Left ventricle myocardium inferior (tissue), 1 donor: ENCODE data around the gene WIPF3. TPM values are rescaled to one million over a fixed set of nuclear protein-coding genes. Genes with fewer than 3 reads are reported as not detected.
"Not testable (repeated sequence)": the region's sequence is repeated elsewhere in the genome, so short reads cannot be mapped to it uniquely, and the experiment has no call there.

Experiments
- DNase-seq: peaks from one replicate; pipeline ENCODE4 v3.0.0-alpha.2; 2020
- H3K27ac ChIP-seq: fragments of 200-600 bp; replicated peaks from 2 replicates; pipeline ENCODE4 v1.8.0; 2021
- H3K27me3 ChIP-seq: fragments of 200-600 bp; 2 replicates; pipeline ENCODE4 v1.8.0; 2021; ENCODE audit warnings: low read depth
- H3K36me3 ChIP-seq: fragments of 200-600 bp; 2 replicates; pipeline ENCODE4 v1.8.0; 2021
- H3K4me1 ChIP-seq: fragments of 200-600 bp; 2 replicates; pipeline ENCODE4 v1.8.0; 2021
- H3K4me3 ChIP-seq: fragments of 200-600 bp; 2 replicates; pipeline ENCODE4 v1.8.0; 2021; ENCODE audit warnings: mild to moderate bottlenecking, moderate library complexity
- H3K9me3 ChIP-seq: fragments of 200-600 bp; replicated peaks from 2 replicates; pipeline ENCODE4 v1.8.0; 2021
- intact Hi-C: fragments of 100-400 bp; cut with micrococcal nuclease; formaldehyde crosslinking; loops from one replicate; pipeline ENCODE4 v1.11.0; 2022
- total RNA-seq: library from RNA; stranded (reverse); fragmentation: NEBNext Ultra II Directional; extraction: Animal tissue kit (Norgen Biotek cat#: 25700); gene quantifications from one replicate; pipeline ENCODE4 v1.2.1, GENCODE V29; 2021
- TF ChIP-seq, protein P1 (sequence below): fragments of 200-600 bp; IDR thresholded peaks from 2 replicates; pipeline ENCODE4 v1.8.0; 2021; ENCODE audit warnings: antibody characterized with exemption, mild to moderate bottlenecking, borderline replicate concordance
- donor health status: DM: no; HTN: yes; CAD: no; lungs with severe emphysema.

The WIPF3 gene
- total RNA-seq, 1 donor from 2014 or later, result 8.0 TPM

DNA sequence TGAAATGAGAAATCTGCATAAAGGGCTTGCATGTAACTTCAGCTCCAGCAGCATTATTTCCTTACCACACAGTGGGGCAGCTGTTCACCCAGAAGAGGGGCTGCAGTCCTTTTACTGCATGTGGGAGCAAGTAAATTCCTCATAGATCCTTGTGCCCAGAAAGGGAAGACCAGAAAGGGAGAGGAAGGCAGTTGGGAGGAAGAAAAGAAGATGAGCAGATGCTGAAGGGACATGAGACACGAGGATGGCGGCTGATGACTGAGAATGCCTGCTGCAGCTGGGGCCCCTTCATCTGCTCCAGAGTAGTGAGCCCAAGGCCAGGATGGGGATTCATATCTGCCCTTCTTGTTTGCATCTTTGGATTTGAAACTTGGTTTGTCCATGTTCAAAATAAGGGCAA is 80.5 kb downstream of the WIPF3 start:
- no peak overlapping the region for H3K27ac ChIP-seq
- no peaks in the 10 kb centered on the region for H3K9me3 ChIP-seq
- H3K4me1 ChIP-seq, result no peaks in the 10 kb centered on the region
- no peak overlapping the region for H3K4me3 ChIP-seq
- H3K27me3 ChIP-seq, result no peaks in the 10 kb centered on the region
- H3K36me3 ChIP-seq, result peaks cover 2% of the 10 kb centered on the region
- intact Hi-C loops, result no loop called here
- TF ChIP-seq, protein P1, sequence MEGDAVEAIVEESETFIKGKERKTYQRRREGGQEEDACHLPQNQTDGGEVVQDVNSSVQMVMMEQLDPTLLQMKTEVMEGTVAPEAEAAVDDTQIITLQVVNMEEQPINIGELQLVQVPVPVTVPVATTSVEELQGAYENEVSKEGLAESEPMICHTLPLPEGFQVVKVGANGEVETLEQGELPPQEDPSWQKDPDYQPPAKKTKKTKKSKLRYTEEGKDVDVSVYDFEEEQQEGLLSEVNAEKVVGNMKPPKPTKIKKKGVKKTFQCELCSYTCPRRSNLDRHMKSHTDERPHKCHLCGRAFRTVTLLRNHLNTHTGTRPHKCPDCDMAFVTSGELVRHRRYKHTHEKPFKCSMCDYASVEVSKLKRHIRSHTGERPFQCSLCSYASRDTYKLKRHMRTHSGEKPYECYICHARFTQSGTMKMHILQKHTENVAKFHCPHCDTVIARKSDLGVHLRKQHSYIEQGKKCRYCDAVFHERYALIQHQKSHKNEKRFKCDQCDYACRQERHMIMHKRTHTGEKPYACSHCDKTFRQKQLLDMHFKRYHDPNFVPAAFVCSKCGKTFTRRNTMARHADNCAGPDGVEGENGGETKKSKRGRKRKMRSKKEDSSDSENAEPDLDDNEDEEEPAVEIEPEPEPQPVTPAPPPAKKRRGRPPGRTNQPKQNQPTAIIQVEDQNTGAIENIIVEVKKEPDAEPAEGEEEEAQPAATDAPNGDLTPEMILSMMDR, result no peak
- no peak for DNase-seq

DNA sequence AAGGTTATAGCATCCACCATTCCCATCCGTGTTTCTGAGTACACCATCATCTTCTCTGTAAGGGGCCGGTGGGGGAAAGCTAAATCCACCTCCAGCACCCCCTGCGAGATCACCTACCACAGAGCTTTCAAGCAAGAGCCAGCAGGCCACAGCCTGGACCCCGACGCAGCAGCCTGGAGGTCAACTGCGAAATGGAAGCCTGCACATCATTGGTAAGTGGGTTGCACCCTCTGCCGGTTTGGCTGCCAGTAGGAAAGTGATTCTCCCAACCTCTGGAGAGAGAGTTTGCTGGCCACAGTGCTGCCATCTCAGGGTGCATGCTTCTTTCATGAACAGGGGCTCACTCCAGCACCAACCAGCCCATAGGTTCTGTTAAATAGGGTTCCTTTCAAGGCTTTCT is 81.7 kb downstream of the WIPF3 start:
- H3K27ac ChIP-seq, result no peak overlapping the region
- H3K36me3 ChIP-seq, result peaks cover 2% of the 10 kb centered on the region
- no peak for DNase-seq
- H3K9me3 ChIP-seq, result no peaks in the 10 kb centered on the region
- intact Hi-C loops, result no loop called here
- no peaks in the 10 kb centered on the region for H3K4me1 ChIP-seq
- H3K4me3 ChIP-seq, result no peak overlapping the region
- TF ChIP-seq, protein P1, result no peak
- no peaks in the 10 kb centered on the region for H3K27me3 ChIP-seq

DNA sequence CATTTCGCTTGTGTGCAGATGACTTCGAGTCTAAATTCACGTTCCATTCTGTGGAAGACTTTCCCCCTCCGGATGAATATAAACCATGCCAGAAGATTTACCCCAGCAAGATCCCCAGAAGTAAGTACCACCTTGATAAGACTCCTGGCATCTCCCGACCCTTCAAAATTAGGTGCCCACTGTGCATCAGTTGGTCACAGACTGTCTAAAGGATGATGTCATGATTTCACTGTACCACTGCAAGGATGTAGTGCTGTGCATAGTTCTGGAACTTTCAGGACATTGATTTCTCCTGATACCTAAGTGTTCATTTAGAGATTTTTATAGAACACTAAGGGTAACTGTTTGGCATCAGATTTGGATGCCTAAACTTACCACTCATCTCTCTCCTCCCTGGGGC is 83.0 kb downstream of the WIPF3 start:
- no peak for DNase-seq
- Histone ChIP-seq H3K4me3 (no peak overlapping the region), H3K27me3 (no peaks in the 10 kb centered on the region), H3K36me3 (peaks cover 2% of the 10 kb centered on the region), H3K27ac (no peak overlapping the region), H3K4me1 (no peaks in the 10 kb centered on the region), H3K9me3 (no peaks in the 10 kb centered on the region)
- intact Hi-C loops, result no loop called here
- TF ChIP-seq, protein P1, result no peak

DNA sequence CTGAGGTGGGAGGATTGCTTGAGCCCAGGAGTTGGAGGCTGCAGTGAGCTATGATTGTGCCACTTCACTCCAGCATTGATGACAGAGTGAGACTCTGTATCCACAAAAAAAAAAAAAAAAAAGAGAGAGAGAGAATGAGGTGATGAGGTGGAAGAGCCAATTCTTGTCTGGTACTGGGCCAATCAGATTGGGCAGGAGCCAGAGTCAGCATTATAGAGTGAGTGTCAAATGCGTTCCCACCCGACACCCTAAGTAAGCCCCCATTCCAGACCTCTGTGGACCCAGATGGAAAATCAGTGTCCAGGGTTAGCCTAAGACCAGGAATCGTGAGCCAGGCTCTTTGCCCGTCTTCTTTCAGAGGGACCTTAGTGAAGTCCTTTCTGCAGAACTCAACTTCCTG is 83.9 kb downstream of the WIPF3 start:
- Histone ChIP-seq H3K9me3 (no peaks in the 10 kb centered on the region), H3K4me3 (no peak overlapping the region), H3K36me3 (peaks cover 2% of the 10 kb centered on the region), H3K4me1 (no peaks in the 10 kb centered on the region), H3K27me3 (no peaks in the 10 kb centered on the region), H3K27ac (no peak overlapping the region)
- no peak for DNase-seq
- intact Hi-C loops, result no loop called here
- TF ChIP-seq, protein P1, result no peak

DNA sequence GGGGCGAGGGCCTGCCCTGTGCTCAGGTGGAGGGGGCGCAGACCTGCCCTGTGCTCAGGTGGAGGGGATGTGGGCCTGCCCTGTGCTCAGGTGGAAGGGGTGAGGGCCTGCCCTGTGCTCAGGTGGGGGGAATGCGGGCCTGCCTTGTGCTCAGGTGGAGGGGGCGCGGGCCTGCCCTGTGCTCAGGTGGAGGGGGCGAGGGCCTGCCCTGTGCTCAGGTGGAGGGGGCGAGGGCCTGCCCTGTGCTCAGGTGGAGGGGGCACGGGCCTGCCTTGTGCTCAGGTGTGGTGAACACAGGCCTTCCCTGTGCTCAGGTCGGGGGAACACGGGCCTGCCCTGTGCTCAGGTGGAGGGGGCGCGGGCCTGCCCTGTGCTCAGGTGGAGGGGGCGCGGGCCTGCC is 84.5 kb downstream of the WIPF3 start:
- H3K4me1 ChIP-seq, H3K36me3 ChIP-seq, H3K4me3 ChIP-seq, intact Hi-C loops, H3K9me3 ChIP-seq, H3K27ac ChIP-seq, H3K27me3 ChIP-seq, DNase-seq: not testable (repeated sequence)

DNA sequence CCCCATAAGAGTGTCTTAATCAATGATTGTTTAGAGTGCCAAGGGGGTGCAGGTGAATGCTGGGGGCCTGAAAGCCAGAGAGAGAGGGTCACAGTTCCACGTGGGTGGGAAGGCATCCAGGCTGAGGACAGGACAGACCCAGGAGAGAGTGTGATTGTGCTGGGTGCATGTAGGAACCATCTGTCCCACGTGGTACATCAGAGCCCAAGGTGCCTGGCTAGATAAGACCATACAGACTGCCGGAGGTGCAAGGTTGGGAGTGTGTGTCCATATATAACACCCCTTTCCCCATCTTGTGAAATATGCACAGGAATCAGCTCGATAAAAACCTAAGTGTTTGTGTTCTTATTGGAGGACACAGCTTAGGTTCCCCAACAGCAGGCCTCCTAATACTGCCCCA is 85.5 kb downstream of the WIPF3 start:
- intact Hi-C loops, result no loop called here
- TF ChIP-seq, protein P1, result no peak
- no peak overlapping the region for H3K27ac ChIP-seq
- no peaks in the 10 kb centered on the region for H3K27me3 ChIP-seq
- no peak for DNase-seq
- H3K36me3 ChIP-seq, result peaks cover 2% of the 10 kb centered on the region
- no peaks in the 10 kb centered on the region for H3K4me1 ChIP-seq
- peaks cover under 1% of the 10 kb centered on the region for H3K9me3 ChIP-seq
- H3K4me3 ChIP-seq, result no peak overlapping the region
